Measurements from ENCODE around the gene TYW1B.
"Not testable (repeated sequence)": the region's sequence is repeated elsewhere in the genome, so short reads cannot be mapped to it uniquely, and the experiment has no call there.

The TYW1B gene

DNA sequence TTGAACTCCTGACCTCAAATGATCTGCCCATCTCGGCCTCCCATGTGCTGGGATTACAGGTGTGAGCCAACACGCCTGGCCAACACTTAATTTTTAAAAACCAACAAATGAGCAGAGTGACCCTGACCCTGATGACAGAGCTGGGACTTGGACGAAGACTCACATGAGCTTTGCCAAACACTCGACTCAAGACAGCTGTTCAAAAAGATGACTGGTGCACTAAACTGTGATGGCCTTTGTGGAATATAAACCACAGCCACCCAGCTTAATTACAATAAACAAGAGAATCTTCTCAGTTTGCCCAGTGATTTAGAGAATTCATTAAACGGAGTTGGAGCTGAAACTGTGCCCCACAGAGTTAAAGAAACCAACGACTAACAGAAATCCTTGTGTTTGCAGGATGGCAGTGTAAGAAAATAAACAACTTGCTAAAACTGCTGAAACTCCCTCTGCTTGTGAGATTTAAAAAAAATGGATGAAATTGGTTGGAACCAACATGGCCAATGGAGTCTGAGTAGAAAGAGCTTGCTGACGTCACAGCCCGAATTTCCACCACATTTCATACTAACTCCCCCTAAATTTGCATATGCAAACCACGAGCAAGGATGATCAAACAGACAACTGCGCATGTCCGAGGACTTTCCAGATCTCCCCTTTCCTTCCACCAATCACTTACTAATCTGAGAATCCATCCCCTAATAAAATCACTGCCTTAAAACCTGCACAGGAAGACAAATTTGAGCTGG is 209.4 kb downstream of the TYW1B start:
- H3K4me3 Mint-ChIP-seq; ATAC-seq (replicated peaks; ENCODE audit: extremely low read depth, poor library complexity, severe bottlenecking); H3K27ac Mint-ChIP-seq (ENCODE audit: low read depth); H3K4me1 Mint-ChIP-seq; H3K36me3 Mint-ChIP-seq (ENCODE audit: insufficient read depth); H3K27me3 Mint-ChIP-seq; H3K9me3 Mint-ChIP-seq; DNase-seq (ENCODE audit: low spot score in 2 of 2): not testable (repeated sequence)

GRCh38 chr7:72609761-72610160 is 218.2 kb downstream of the TYW1B start:
- H3K9me3 Mint-ChIP-seq; H3K4me3 Mint-ChIP-seq; ATAC-seq (replicated peaks; ENCODE audit: extremely low read depth, poor library complexity, severe bottlenecking); H3K27me3 Mint-ChIP-seq; H3K4me1 Mint-ChIP-seq; DNase-seq (ENCODE audit: low spot score in 2 of 2); H3K27ac Mint-ChIP-seq (ENCODE audit: low read depth); H3K36me3 Mint-ChIP-seq (ENCODE audit: insufficient read depth): not testable (repeated sequence)

- not testable (repeated sequence) for H3K9me3 Mint-ChIP-seq; H3K4me1 Mint-ChIP-seq; H3K27me3 Mint-ChIP-seq; H3K4me3 Mint-ChIP-seq; DNase-seq (ENCODE audit: low spot score in 2 of 2); H3K36me3 Mint-ChIP-seq (ENCODE audit: insufficient read depth); ATAC-seq (replicated peaks; ENCODE audit: extremely low read depth, poor library complexity, severe bottlenecking)
- peak overlapping the region; percentile 86 for H3K27ac Mint-ChIP-seq (ENCODE audit: low read depth)
These were observed 220.0 kb downstream of the TYW1B start for GRCh38 chr7:72607988-72608387.

GRCh38 chr7:72605863-72606431 is 222.1 kb downstream of the TYW1B start:
- H3K27me3 Mint-ChIP-seq; H3K4me3 Mint-ChIP-seq; H3K27ac Mint-ChIP-seq (ENCODE audit: low read depth); H3K9me3 Mint-ChIP-seq; H3K36me3 Mint-ChIP-seq (ENCODE audit: insufficient read depth); H3K4me1 Mint-ChIP-seq; ATAC-seq (replicated peaks; ENCODE audit: extremely low read depth, poor library complexity, severe bottlenecking); DNase-seq (ENCODE audit: low spot score in 2 of 2): not testable (repeated sequence)

DNA sequence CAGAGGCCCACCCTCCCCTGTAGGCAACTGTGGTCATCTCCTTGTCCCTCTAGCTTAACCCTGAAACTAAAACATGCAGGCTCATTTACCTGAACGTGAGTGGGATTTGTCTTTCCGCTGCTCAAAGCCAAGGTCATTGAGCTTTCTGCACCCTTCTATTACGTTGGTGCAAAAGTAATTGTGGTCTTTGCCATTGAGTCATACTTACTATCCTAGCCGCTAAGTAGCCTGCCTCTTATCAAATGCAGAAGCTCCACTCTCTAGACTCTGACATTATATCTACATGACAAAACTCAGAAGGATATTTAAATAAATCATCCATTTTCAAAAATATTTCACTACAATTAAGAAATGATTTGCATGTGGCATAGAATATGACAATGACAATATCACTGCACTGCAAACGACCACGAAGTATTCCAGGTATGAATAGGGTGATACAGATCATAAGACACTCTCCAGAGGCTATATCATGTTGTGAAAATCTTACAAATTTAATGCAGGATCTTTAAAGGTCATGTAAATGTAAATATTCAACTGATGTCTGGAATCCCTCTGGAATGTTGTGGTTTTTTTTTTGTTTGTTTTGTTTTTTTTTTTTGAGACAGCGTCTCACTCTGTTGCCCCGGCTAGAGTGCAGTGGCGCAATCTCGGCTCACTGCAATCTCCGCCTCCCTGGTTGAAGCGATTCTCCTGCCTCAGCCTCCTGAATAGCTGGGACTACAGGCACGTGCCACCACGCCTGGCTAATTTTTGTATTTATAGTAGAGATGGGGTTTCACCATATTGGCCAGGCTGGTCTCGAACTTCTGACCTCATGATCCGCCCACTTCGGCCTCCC is 223.0 kb downstream of the TYW1B start:
- DNase-seq (ENCODE audit: low spot score in 2 of 2); H3K36me3 Mint-ChIP-seq (ENCODE audit: insufficient read depth); H3K4me1 Mint-ChIP-seq; H3K9me3 Mint-ChIP-seq; ATAC-seq (replicated peaks; ENCODE audit: extremely low read depth, poor library complexity, severe bottlenecking); H3K27ac Mint-ChIP-seq (ENCODE audit: low read depth); H3K4me3 Mint-ChIP-seq; H3K27me3 Mint-ChIP-seq: not testable (repeated sequence)

- H3K4me3 Mint-ChIP-seq; H3K27ac Mint-ChIP-seq (ENCODE audit: low read depth); H3K27me3 Mint-ChIP-seq; H3K4me1 Mint-ChIP-seq; DNase-seq (ENCODE audit: low spot score in 2 of 2); H3K36me3 Mint-ChIP-seq (ENCODE audit: insufficient read depth); ATAC-seq (replicated peaks; ENCODE audit: extremely low read depth, poor library complexity, severe bottlenecking); H3K9me3 Mint-ChIP-seq: not testable (repeated sequence)
These were observed 224.5 kb downstream of the TYW1B start for GRCh38 chr7:72603476-72603875.

DNA sequence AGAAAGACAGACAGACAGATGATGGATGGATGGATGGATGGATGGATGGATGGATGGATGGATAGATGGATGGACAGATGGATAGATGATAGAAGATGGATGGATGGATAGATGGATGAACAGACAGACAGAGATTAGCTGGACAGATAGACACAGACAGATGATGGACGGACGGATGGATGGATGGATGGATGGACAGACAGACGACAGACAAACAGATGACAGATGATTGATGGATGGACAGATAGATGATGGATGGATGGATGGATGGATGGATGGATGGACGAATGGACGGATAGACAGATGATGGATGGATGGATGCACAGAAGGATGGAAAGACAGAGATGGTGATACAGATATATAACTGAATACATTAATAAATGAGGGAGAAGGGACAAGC is 224.9 kb downstream of the TYW1B start:
- peaks cover 5% of the 10 kb centered on the region for H3K36me3 Mint-ChIP-seq (ENCODE audit: insufficient read depth)
- DNase-seq (ENCODE audit: low spot score in 2 of 2): no peak
- no peak overlapping the region for H3K27ac Mint-ChIP-seq (ENCODE audit: low read depth)
- no peak for ATAC-seq (replicated peaks; ENCODE audit: extremely low read depth, poor library complexity, severe bottlenecking)
- H3K27me3 Mint-ChIP-seq: no peaks in the 10 kb centered on the region
- H3K4me1 Mint-ChIP-seq: peaks cover 5% of the 10 kb centered on the region
- no peaks in the 10 kb centered on the region for H3K9me3 Mint-ChIP-seq
- no peak overlapping the region for H3K4me3 Mint-ChIP-seq

GRCh38 chr7:72601683-72602082 is 226.3 kb downstream of the TYW1B start:
- ATAC-seq (replicated peaks; ENCODE audit: extremely low read depth, poor library complexity, severe bottlenecking); H3K27me3 Mint-ChIP-seq; H3K36me3 Mint-ChIP-seq (ENCODE audit: insufficient read depth); DNase-seq (ENCODE audit: low spot score in 2 of 2); H3K9me3 Mint-ChIP-seq; H3K4me1 Mint-ChIP-seq; H3K4me3 Mint-ChIP-seq; H3K27ac Mint-ChIP-seq (ENCODE audit: low read depth): not testable (repeated sequence)

- not testable (repeated sequence) for H3K36me3 Mint-ChIP-seq (ENCODE audit: insufficient read depth); H3K27me3 Mint-ChIP-seq; H3K4me1 Mint-ChIP-seq; H3K27ac Mint-ChIP-seq (ENCODE audit: low read depth); H3K4me3 Mint-ChIP-seq; ATAC-seq (replicated peaks; ENCODE audit: extremely low read depth, poor library complexity, severe bottlenecking); DNase-seq (ENCODE audit: low spot score in 2 of 2)
- H3K9me3 Mint-ChIP-seq: peaks cover 14% of the 10 kb centered on the region
These were observed 238.0 kb downstream of the TYW1B start for GRCh38 chr7:72590023-72590422.

GRCh38 chr7:72587267-72587666 is 240.7 kb downstream of the TYW1B start:
- not testable (repeated sequence) for ATAC-seq (replicated peaks; ENCODE audit: extremely low read depth, poor library complexity, severe bottlenecking); H3K27ac Mint-ChIP-seq (ENCODE audit: low read depth)

DNA sequence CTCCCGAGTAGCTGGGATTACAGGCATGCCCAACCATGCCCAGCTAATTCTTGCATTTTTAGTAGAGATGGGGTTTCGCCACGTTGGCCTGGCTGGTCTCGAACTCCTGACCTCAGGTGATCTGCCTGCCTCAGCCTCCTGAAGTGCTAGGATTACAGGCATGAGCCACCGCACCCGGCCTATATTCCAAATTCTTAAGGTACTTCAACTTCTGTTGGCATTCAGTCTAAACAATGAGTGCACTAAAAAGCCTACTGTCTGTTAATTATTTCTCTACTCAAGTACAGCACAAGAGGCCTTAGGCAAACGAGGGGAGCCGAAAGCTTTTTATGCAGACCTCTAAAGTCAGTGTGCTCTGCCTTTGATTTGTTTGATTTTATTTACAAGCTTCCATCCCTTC is 243.4 kb downstream of the TYW1B start:
- not testable (repeated sequence) for H3K4me1 Mint-ChIP-seq; H3K27me3 Mint-ChIP-seq; DNase-seq (ENCODE audit: low spot score in 2 of 2); H3K4me3 Mint-ChIP-seq; H3K36me3 Mint-ChIP-seq (ENCODE audit: insufficient read depth); ATAC-seq (replicated peaks; ENCODE audit: extremely low read depth, poor library complexity, severe bottlenecking); H3K27ac Mint-ChIP-seq (ENCODE audit: low read depth)
- peaks cover 12% of the 10 kb centered on the region for H3K9me3 Mint-ChIP-seq

More at GRCh38 chr7:72587267-72587666, 240.7 kb downstream of the TYW1B start:
- H3K36me3 Mint-ChIP-seq (ENCODE audit: insufficient read depth); H3K27me3 Mint-ChIP-seq; DNase-seq (ENCODE audit: low spot score in 2 of 2); H3K4me3 Mint-ChIP-seq; H3K4me1 Mint-ChIP-seq: not testable (repeated sequence)
- H3K9me3 Mint-ChIP-seq: peaks cover 20% of the 10 kb centered on the region

DNA sequence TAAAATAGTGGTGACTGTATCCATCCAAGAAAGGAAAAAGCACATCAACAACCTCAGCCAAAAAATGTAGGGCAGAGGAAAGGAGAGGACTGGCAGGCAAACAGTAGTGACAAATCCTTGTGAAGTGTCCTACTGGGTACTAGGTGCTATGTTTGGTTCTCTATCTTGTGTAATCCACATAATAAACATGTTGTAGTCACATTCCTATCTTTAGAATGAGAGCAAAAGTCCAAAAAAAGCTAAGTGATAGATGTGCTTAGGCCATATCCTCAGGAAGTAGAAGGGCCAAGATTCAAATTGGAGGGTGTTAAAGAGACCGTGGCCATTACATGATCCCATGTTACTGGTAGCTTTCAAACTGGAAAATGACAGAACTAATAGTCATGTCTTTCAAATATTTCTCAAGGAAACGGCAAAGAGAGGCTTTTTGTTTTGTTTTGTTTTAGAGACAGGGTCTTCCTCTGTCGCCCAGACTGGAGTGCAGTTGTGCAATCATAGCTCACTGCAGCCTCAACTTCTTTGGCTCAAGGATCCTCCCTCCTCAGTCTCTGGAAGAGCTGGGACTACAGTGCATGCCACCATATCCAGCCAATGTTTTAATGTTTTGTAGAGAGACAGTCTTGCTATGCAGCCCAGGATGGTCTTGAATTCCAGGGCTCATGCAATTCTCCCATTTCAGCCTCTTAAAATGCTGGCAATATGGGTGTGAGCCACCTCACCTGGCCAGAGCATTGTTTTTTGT is 244.2 kb downstream of the TYW1B start:
- H3K36me3 Mint-ChIP-seq (ENCODE audit: insufficient read depth); ATAC-seq (replicated peaks; ENCODE audit: extremely low read depth, poor library complexity, severe bottlenecking); H3K27me3 Mint-ChIP-seq; H3K4me1 Mint-ChIP-seq; H3K27ac Mint-ChIP-seq (ENCODE audit: low read depth); DNase-seq (ENCODE audit: low spot score in 2 of 2); H3K4me3 Mint-ChIP-seq: not testable (repeated sequence)
- peaks cover 12% of the 10 kb centered on the region for H3K9me3 Mint-ChIP-seq
